Stimulated activated naive CD8-positive, alpha-beta T cell treated with anti-CD3 and anti-CD28 coated beads, Interleukin-15, Interleukin-2, amounts not matched to agents 100 ng/mL and 50 ng/mL, for 24 hours (primary cell): ENCODE data around the gene FAHD2B.
"Not testable (repeated sequence)": the region's sequence is repeated elsewhere in the genome, so short reads cannot be mapped to it uniquely, and the experiment has no call there.

Source experiments
- H3K27ac Mint-ChIP-seq: one replicate; pipeline ENCODE4 v1.8.0; 2021; ENCODE audit warnings: mild to moderate bottlenecking, mixed read lengths
- H3K27me3 Mint-ChIP-seq: one replicate; pipeline ENCODE4 v1.8.0; 2021; ENCODE audit warnings: mixed read lengths
- H3K36me3 Mint-ChIP-seq: one replicate; pipeline ENCODE4 v1.8.0; 2021; ENCODE audit warnings: low read depth, mixed read lengths
- H3K4me1 Mint-ChIP-seq: one replicate; pipeline ENCODE4 v1.8.0; 2021; ENCODE audit warnings: low read depth, mixed read lengths
- H3K4me3 Mint-ChIP-seq: one replicate; pipeline ENCODE4 v1.8.0; 2021; ENCODE audit warnings: mild to moderate bottlenecking, mixed read lengths
- H3K9me3 Mint-ChIP-seq: one replicate; pipeline ENCODE4 v1.8.0; 2021; ENCODE audit warnings: mixed read lengths

FAHD2B gene

DNA sequence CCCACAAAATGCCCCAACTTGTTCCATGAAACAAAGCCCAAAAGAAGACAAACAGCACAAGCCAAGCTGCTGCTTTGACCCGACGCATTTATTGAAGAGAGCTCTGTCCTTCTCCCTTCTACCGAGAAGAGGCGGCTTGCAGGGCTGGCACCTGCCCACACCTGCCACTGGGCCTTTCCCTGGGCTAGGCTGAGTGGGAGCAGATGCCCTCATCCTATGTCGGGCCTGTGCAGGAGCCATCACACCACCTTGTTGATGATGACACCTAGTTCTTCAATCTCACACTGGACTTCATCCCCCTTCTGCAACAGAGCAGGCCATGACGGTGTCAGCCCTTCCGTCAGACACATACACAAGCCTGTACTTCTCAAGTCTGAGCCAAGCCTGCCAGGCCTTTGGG is 11.2 kb downstream of the FAHD2B start:
- H3K36me3 Mint-ChIP-seq, H3K4me3 Mint-ChIP-seq, H3K4me1 Mint-ChIP-seq, H3K27ac Mint-ChIP-seq, H3K27me3 Mint-ChIP-seq, H3K9me3 Mint-ChIP-seq: not testable (repeated sequence)

DNA sequence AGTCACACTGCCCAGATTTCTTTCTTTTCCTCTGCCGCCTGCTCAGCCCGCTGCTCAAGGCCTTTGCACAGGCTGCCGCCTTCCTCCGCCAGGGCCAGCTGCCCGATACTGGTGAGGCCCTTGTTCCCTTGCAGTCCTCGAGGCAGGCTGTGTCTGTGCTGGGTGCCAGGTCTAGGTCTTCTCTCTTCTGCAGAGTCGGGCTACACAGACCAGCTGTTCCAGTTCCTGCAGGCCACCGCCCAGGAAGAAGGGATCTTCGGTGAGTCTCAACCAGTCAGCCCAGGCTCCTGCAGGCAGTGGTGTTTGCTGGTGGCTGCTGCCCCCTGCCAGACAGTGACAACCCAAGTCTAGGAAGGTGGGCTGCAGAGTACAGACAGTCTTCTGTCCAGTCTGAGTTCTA is 12.5 kb downstream of the FAHD2B start:
- H3K36me3 Mint-ChIP-seq, H3K27ac Mint-ChIP-seq, H3K27me3 Mint-ChIP-seq, H3K4me1 Mint-ChIP-seq, H3K4me3 Mint-ChIP-seq, H3K9me3 Mint-ChIP-seq: not testable (repeated sequence)

DNA sequence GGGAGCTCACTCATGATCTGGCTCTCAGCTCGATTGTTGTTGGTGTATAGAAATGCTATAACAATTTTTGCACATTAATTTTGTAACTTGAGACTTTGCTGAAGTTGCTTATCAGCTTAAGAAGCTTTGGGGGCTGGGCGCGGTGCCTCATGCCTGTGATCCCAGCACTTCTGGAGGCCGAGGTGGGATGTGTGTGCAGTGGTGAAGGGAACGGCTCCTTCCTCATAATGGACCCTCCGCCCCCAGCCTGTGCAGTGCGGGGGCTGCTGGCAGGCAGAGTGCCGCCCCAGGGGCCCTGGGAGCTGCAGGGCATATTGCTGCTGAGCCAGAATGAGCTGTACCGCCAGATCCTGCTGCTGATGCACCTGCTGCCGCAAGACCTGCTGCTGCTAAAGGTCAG is 13.8 kb downstream of the FAHD2B start:
- not testable (repeated sequence) for H3K4me3 Mint-ChIP-seq, H3K27me3 Mint-ChIP-seq, H3K27ac Mint-ChIP-seq, H3K36me3 Mint-ChIP-seq, H3K4me1 Mint-ChIP-seq, H3K9me3 Mint-ChIP-seq

DNA sequence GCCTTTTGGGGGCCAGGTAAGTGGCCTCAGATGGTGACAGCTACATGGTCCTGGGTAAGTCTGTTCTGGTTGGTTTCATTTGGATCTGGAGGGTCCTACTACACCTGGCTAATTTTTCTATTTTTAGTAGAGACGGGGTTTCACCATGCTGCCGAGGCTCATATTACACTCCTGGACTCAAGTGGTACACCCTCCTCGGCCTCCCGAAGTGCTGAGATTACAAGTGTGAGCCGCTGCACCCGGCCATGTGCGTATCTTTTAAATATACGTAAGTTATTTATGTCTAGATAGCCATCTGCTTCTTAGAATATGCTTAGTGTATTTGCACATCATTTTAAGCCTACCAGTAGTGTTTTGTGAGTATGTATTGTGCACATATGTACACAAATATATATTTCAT is 17.5 kb downstream of the FAHD2B start:
- not testable (repeated sequence) for H3K27me3 Mint-ChIP-seq, H3K27ac Mint-ChIP-seq, H3K36me3 Mint-ChIP-seq, H3K4me3 Mint-ChIP-seq, H3K4me1 Mint-ChIP-seq, H3K9me3 Mint-ChIP-seq

DNA sequence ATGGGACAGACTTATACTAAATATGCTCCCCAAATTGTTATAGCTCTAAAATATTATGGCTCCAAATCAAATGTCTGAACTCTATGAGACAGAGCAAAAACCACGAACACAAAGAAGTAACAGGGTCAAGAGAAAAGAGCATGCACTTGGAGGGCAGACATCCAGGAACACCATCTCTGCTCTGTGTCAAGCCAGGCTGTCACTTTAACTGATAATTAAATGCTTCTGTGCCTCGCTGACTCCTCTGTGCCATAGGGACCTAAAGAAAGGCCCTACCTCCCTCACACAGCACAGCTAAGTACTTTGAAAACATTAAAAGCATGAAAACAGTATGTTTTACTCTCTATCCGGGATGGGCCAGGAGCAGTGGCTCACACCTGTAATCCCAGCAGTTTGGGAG is 23.8 kb downstream of the FAHD2B start:
- H3K27me3 Mint-ChIP-seq, H3K9me3 Mint-ChIP-seq, H3K27ac Mint-ChIP-seq, H3K4me1 Mint-ChIP-seq, H3K36me3 Mint-ChIP-seq, H3K4me3 Mint-ChIP-seq: not testable (repeated sequence)

DNA sequence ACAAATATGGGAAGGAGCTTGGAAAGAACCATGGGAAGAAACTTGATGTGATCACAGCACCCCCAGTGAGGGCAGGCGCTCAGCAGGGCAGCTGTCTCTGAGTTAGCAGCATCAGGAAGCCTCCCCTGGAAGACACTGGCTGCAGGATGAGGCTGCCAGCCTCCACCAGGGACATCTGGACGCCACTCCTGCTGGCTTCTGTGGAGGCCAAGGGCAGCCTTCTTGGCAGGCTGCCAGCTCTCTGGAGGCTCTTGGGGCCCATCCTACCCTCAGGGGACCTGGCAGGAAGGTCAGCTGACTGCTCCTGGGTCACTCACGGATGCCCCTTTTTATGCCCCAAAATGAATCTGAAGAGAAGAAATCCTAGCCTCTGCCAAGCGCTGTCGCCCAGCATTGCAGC is 26.0 kb downstream of the FAHD2B start:
- not testable (repeated sequence) for H3K9me3 Mint-ChIP-seq, H3K27ac Mint-ChIP-seq, H3K4me1 Mint-ChIP-seq, H3K36me3 Mint-ChIP-seq, H3K4me3 Mint-ChIP-seq, H3K27me3 Mint-ChIP-seq

DNA sequence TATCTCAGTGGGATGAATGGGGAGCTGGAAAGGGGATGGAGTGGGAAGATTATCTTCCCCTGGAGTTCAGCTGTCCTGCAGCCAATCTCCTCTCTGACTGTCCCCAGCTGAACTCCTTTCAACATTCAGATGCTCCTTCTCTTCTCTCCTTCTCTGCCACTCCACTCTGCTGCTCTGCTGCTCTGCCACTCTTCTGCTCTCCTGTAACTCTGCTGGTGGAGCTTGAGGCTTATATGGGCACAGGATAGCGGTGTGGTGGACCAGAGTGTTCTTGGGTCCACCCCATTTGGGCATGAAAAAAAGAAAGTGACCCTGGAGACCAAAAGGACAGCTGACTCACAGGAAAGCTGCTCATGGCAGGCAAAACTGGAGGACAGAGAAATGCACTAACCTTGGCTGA is 26.6 kb downstream of the FAHD2B start:
- no peaks in the 10 kb centered on the region for H3K36me3 Mint-ChIP-seq
- H3K27ac Mint-ChIP-seq = no peak overlapping the region
- H3K27me3 Mint-ChIP-seq = peaks cover 3% of the 10 kb centered on the region
- H3K4me1 Mint-ChIP-seq = no peaks in the 10 kb centered on the region
- no peaks in the 10 kb centered on the region for H3K9me3 Mint-ChIP-seq
- no peak overlapping the region for H3K4me3 Mint-ChIP-seq

DNA sequence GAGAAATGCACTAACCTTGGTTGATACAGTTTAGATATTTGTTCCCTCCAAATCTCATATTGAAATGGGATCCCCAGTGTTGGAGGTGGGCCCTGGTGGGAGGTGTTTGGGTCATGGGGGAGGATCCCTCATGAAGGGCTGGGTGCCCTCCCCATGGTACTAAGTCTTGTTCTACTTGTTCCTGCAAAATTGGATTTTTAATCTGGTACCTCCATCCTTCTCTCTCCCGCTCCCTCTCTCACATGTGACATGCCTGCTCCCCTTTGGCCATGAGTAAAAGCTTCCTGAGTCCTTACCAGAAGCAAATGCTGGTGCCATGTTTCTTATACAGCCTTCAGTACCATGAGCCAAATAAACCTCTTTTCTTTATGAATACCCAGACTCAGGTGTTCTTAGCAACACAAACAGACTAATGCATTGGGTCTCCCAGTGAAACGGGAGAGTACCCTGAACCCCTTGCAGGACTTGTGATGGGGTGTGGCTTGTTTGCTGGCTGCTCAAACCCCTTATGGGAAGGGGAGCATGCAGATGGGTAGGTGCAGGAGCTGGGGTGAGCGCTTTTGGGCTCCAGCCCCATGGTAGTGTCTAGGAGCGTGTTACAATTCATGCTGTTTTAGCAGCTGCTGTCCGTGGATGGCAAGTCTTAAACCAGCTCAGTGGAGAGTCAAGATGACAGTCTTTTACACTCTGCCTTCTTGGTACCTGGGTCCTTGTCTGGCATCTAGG is 27.2 kb downstream of the FAHD2B start:
- H3K9me3 Mint-ChIP-seq = no peaks in the 10 kb centered on the region
- peaks cover 3% of the 10 kb centered on the region for H3K27me3 Mint-ChIP-seq
- H3K27ac Mint-ChIP-seq = no peak overlapping the region
- no peak overlapping the region for H3K4me3 Mint-ChIP-seq
- H3K4me1 Mint-ChIP-seq = no peaks in the 10 kb centered on the region
- no peaks in the 10 kb centered on the region for H3K36me3 Mint-ChIP-seq

DNA sequence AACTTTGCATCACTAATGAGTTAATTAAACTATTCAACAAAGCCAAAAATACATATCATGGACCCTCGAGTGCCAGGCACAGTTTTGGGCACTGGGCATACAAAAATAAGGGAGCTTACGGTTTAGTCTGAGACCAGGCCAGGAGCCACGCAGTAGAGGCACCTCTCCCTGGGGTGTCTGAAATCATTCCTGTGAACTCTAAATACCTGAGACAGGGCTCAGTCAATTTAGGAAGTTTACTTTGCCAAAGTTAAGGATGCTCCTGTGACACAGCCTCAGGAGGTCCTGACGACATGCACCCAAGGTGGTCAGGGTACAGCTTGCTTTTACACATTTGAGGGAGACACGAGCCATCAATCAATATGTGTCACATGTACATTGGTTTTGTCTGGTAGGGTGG is 28.7 kb downstream of the FAHD2B start:
- not testable (repeated sequence) for H3K4me3 Mint-ChIP-seq, H3K27me3 Mint-ChIP-seq, H3K36me3 Mint-ChIP-seq, H3K9me3 Mint-ChIP-seq, H3K4me1 Mint-ChIP-seq, H3K27ac Mint-ChIP-seq

DNA sequence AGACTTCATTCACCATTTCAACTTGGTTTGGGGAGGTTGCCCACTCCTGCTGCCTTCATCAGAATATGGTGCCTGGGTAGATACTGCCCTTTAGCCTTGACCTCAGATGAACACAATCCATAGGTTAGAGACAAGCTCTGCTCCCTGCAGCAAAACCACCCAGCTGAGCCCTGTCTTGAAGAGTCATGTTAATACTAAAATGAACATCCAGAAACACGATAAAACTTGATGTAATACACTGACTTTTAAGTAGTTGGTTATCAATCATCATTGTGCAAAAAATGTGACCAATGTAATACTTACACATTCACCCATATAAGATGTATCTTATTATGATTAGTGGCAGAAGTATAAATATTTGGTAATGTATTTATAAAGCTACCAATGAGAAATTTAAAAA is 32.7 kb downstream of the FAHD2B start:
- H3K4me1 Mint-ChIP-seq, H3K9me3 Mint-ChIP-seq, H3K4me3 Mint-ChIP-seq, H3K36me3 Mint-ChIP-seq, H3K27me3 Mint-ChIP-seq, H3K27ac Mint-ChIP-seq: not testable (repeated sequence)

DNA sequence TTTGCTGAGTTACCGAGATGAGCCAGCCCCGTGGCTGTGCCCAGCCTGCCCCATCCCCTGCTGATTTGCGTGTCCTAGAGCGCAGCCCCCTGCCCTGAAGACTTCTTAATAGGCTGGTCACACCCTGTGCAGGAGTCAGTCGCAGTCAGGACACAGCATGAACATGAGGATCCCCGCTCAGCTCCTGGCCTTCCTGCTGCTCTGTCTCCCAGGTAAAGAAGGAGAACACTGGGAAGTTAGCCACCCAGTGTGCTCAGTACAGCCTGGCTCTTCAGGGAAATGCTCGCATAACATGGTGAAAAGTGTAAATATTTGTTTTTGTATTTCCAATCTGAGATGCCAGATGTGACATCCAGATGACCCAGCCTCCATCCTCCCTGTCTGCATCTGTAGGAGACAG is 34.9 kb downstream of the FAHD2B start:
- not testable (repeated sequence) for H3K4me1 Mint-ChIP-seq, H3K4me3 Mint-ChIP-seq, H3K9me3 Mint-ChIP-seq, H3K27ac Mint-ChIP-seq, H3K27me3 Mint-ChIP-seq, H3K36me3 Mint-ChIP-seq

DNA sequence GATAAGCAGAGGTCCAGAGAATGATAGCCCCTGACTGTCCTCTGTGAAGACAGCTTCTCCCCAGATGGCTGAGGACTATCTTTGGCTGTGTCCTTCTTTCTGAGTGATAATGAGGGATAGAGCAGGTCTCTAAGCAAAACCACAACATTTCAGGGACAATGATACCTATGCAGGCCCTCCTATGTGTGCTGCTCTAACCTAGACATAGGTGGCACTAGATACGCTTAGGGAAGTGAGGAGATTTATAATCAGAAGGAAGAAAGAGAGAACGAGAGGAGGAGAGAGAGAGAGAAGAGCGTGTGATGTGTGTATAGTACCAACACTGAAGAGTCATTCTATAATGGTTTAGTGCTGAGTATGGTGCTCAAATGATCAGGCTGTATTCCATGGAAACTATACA is 38.5 kb downstream of the FAHD2B start:
- not testable (repeated sequence) for H3K4me1 Mint-ChIP-seq, H3K36me3 Mint-ChIP-seq, H3K9me3 Mint-ChIP-seq, H3K27ac Mint-ChIP-seq, H3K4me3 Mint-ChIP-seq, H3K27me3 Mint-ChIP-seq

DNA sequence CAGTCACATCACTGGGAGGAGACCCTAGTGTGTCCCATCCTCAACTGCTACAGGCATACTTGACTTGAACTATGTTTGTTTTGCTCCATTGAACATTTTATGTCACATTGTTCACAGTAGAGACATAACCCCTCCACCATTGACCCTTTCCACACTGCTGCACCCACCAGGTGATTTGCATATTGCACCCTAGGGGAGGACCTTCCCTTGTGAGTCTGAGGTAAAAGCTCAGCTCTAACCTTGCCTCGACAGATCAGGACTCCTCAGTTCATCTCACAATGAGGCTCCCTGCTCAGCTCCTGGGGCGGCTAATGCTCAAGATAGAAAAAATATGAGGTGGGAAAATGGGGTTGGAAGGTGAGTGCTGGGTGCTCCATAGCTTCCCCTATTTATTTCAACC is 44.6 kb downstream of the FAHD2B start:
- not testable (repeated sequence) for H3K4me3 Mint-ChIP-seq, H3K9me3 Mint-ChIP-seq, H3K36me3 Mint-ChIP-seq, H3K27ac Mint-ChIP-seq, H3K27me3 Mint-ChIP-seq
- peaks cover 17% of the 10 kb centered on the region for H3K4me1 Mint-ChIP-seq

DNA sequence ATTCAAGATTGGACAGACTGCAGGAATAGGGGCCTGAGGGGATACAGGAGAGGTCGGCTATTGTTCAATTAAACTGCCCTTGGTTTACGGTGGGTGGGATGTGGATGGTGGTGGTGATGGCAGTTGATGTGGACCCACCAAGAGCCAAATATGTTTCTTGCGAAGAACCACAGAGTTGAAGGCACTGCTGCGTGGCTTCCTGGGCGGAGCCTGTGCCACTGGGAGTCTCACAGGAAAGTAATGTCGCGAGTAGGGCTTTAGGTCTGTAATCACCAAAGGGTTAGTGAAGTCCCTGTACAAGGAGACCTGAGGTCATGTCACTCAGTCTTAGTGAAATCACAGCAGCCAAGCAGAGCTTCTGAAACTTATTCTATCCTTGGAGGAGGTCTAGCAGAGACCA is 46.2 kb downstream of the FAHD2B start:
- not testable (repeated sequence) for H3K4me3 Mint-ChIP-seq, H3K27me3 Mint-ChIP-seq, H3K27ac Mint-ChIP-seq, H3K9me3 Mint-ChIP-seq, H3K36me3 Mint-ChIP-seq
- H3K4me1 Mint-ChIP-seq = peaks cover 17% of the 10 kb centered on the region

DNA sequence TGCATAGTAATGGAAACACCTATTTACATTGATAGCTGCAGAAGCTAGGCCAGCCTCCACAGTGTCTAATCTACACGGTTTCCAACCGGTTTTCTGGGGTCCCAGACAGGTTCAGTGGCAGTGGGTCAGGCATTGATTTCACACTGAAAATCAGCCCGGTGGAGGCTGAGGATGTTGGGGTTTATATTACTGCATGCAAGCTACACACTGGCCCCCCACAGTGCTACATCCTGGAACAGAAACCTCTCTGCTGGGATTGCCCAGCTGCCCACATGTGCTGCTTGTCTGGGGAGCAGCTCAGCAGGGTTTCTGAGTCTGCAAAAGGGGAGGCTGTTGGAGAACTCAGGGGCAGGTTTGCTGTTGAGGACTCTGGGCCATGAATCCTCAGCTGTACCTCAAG is 48.0 kb downstream of the FAHD2B start:
- not testable (repeated sequence) for H3K27me3 Mint-ChIP-seq, H3K36me3 Mint-ChIP-seq, H3K27ac Mint-ChIP-seq, H3K9me3 Mint-ChIP-seq, H3K4me3 Mint-ChIP-seq
- H3K4me1 Mint-ChIP-seq = peaks cover 17% of the 10 kb centered on the region

DNA sequence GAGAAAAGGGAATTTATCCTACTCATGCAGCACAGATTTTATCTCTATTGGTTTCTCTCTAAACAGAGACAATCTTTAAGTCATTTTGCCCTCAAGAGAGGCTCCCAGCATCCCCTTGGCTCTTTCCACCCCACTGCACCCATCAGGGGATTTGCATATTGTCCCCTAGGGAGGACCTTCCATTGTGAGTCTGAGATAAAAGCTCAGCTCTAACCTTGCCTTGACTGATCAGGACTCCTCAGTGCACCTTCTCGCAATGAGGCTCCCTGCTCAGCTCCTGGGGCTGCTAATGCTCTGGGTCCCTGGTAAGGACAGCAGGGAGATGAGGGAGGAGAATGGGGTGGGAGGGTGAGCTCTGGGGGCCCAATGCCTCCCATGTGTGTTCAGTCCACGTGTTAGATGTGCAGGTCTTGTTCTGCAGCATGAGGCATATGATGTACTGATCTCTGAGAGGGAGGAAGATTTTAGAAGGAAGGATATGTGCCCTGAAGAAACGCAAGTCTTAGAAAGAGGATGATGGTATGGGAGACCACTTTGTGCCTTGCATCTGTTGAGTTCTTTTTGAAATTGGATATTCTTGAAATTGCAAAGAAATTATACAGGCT is 48.7 kb downstream of the FAHD2B start:
- H3K27me3 Mint-ChIP-seq = not testable (repeated sequence)

More for the DNA sequence above, 48.7 kb downstream of the FAHD2B start:
- H3K27ac Mint-ChIP-seq, H3K4me3 Mint-ChIP-seq, H3K36me3 Mint-ChIP-seq, H3K9me3 Mint-ChIP-seq: not testable (repeated sequence)
- peaks cover 17% of the 10 kb centered on the region for H3K4me1 Mint-ChIP-seq
